GM21576 (cell line): Measurements from ENCODE around the gene LGALS1.
A peak's percentile ranks its signal among the peaks of the same experiment; 100 is the strongest.

ENCODE experiments used
- ATAC-seq: cut with Tn5 transposase; IDR thresholded peaks from one replicate; pipeline ENCODE4 v1.9.1; 2021; ENCODE audit warnings: mild to moderate bottlenecking, moderate library complexity; ENCODE audit not compliant: unreplicated experiment

Gene LGALS1

GRCh38 chr22:37661160-37661924 lies 14.1 kb upstream of the LGALS1 start:
- ATAC-seq: no peak

- ATAC-seq: no peak
Measured at GRCh38 chr22:37662039-37662438, 13.4 kb upstream of the LGALS1 start.

GRCh38 chr22:37663521-37664140 lies 11.8 kb upstream of the LGALS1 start:
- no peak for ATAC-seq

GRCh38 chr22:37664249-37665101 lies 11.0 kb upstream of the LGALS1 start:
- ATAC-seq: no peak

GRCh38 chr22:37665487-37665886 lies 9.9 kb upstream of the LGALS1 start:
- ATAC-seq: no peak

GRCh38 chr22:37669586-37669985 lies 5.8 kb upstream of the LGALS1 start:
- no peak for ATAC-seq

GRCh38 chr22:37672206-37672919 lies 3.1 kb upstream of the LGALS1 start:
- ATAC-seq: no peak

GRCh38 chr22:37672920-37673455 lies 2.4 kb upstream of the LGALS1 start:
- no peak for ATAC-seq

- ATAC-seq: no peak
Measured at GRCh38 chr22:37674248-37674647, 1.2 kb upstream of the LGALS1 start.

GRCh38 chr22:37675930-37676735 lies 697 bp downstream of the LGALS1 start:
- ATAC-seq: no peak

GRCh38 chr22:37676736-37677492 lies 1.5 kb downstream of the LGALS1 start:
- peak; percentile 34 for ATAC-seq

GRCh38 chr22:37677493-37677974 lies 2.1 kb downstream of the LGALS1 start:
- ATAC-seq: no peak

- ATAC-seq: no peak
Measured at GRCh38 chr22:37678372-37678771, 2.9 kb downstream of the LGALS1 start.

GRCh38 chr22:37679670-37680069 lies 4.2 kb downstream of the LGALS1 start:
- ATAC-seq: no peak

- ATAC-seq: no peak
Measured at GRCh38 chr22:37680191-37680851, 4.9 kb downstream of the LGALS1 start.

- ATAC-seq: no peak
Measured at GRCh38 chr22:37681001-37681424, 5.6 kb downstream of the LGALS1 start.

GRCh38 chr22:37681556-37682049 lies 6.2 kb downstream of the LGALS1 start:
- no peak for ATAC-seq
